Stimulated activated CD4-positive, alpha-beta T cell treated with anti-CD3 and anti-CD28 coated beads, Interleukin-4, amount 100 ng/mL, for 1 hour (primary cell): ENCODE results near the gene BOLA1.
"Not testable (repeated sequence)": the region's sequence is repeated elsewhere in the genome, so short reads cannot be mapped to it uniquely, and the experiment has no call there.

Experiments used
- DNase-seq: peaks from one replicate; pipeline ENCODE4 v3.0.0-alpha.2; 2020

Gene BOLA1

GRCh38 chr1:149933208-149933607 is 33.8 kb downstream of the BOLA1 start:
- DNase-seq: no peak

GRCh38 chr1:149934356-149934755 is 35.0 kb downstream of the BOLA1 start:
- DNase-seq: no peak

DNA sequence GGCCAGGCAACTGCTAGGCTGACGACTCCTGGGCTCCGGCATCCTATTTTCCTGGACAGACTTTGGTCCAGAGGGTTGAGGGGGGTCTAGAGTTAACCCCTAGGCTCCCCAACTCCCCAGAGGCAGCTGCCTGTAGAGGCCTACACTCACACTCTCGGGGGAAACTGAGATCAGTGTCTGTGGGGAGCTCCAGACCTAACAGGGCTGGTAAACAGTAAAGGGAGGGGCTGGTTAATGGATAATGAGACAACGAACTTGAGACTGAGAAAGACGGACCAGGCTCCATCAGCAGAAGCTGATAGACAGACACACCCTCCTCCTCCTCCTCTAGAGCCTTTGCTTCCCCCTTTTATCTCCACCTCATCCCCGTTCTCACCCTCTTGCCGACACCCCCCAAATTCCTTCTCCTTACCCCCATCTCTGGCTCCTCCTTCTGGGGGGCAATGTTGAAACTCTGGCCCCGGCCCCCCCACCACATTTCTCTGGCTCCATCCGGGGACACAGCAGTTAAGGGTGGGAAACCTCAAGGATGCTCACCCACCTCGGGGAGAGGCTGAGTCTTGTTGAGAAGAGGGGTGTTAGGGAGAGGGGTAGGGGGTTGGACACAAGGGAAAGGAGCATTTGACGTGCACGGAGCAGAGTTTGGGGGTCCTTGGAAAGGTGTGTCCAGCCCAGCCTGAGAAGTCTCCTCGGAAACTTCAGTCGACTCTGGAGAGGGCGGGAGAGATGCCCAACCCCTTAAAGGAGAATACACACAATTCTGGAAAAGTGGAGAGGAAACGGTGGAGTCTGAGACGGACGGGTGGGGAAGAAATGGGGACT is 37.0 kb downstream of the BOLA1 start, which contains the start of gene MTMR11:
TSS of gene MTMR11 (minus strand) at position 710 of the 822 bp plus-strand sequence. CDS start at position 478, 232 bp downstream.
- DNase-seq: no peak

GRCh38 chr1:149936992-149937705 is 37.8 kb downstream of the BOLA1 start:
- DNase-seq: no peak

GRCh38 chr1:149937759-149938158 is 38.4 kb downstream of the BOLA1 start:
- DNase-seq: no peak

DNA sequence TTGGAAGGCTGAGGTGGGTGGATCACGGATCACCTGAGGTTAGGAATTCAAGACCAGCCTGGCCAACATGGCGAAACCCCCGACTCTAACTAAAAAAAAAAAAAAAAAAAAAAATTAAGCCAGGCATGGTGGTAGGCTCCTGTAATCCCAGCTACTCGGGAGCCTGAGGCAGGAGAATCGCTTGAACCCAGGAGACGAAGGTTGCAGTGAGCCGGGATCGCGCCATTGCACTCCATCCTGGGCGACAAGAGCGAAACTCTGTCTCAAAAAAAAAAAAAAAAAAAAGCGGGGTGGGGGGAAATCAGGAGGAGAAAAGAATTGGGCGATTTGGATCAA is 39.3 kb downstream of the BOLA1 start:
- DNase-seq: not testable (repeated sequence)

DNA sequence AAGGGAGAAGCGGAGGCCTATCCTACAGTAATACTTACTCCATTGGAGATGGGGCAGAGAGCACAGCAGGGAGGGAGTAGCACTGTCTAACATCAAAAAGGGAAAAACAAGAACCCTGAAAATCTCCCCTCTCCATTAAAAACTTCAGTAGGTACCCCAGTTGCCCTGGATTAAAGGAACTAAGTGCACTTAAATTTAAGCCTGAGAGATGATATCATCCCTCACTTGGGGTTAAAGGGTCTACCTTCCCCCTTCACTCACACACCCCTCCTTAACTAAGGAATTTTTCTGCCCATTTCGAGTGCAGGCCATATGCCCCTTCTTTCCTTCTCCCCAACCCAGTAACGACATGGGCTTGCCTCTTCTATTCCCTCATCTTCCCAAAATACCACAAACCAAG is 41.1 kb downstream of the BOLA1 start:
- DNase-seq: no peak

DNA sequence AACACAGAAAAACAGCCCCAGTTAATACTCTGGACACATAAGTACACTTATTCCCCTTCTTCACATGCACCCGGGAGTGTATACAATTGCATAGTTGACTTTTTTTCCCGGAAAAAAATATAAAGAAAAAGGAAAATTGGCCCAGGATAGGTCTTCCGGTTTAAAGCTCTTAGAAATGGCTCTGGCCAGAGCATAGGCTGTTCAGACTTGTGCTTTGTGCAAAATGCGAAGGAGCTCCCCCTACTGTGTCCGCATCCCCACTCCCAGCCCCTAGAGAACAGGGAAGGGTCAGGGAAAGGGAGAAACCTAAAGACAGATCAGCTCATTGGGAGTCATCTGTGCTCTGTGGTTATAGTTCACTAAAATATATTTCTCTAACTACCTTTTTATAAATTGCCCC is 42.8 kb downstream of the BOLA1 start:
- no peak for DNase-seq

- no peak for DNase-seq
Observed at GRCh38 chr1:149942885-149943284, 43.5 kb downstream of the BOLA1 start.

- DNase-seq: no peak
Observed at GRCh38 chr1:149945206-149945605, 45.8 kb downstream of the BOLA1 start.

- no peak for DNase-seq
Observed at GRCh38 chr1:149949911-149950310, 50.5 kb downstream of the BOLA1 start.
